HepG2 (cell line): ENCODE data around the gene SLC1A2. TPM values are rescaled to one million over a fixed set of nuclear protein-coding genes. Genes with fewer than 3 reads are reported as not detected.

Experiments
- ATAC-seq: fragments of 200-7000 bp; cut with Tn5 transposase; 3 replicates; pipeline ENCODE4 v1.9.1; 2020; ENCODE audit warnings: mild to moderate bottlenecking, moderate library complexity
- BruUV-seq: library from RNA; stranded (reverse); fragments of 400-500 nt; replicated peaks from 2 replicates; lab custom pipeline; 2021; lab: Mats Ljungman, UMichigan
- CTCF ChIA-PET: fragments of 300-600 bp; formaldehyde crosslinking; extraction: SDS; loops from one replicate; lab custom pipeline; 2021; ENCODE audit warnings: low total read pairs, inconsistent platforms, low intra/inter-chr PET ratio; lab: Yijun Ruan, JAX
- POLR2A ChIA-PET: fragments of 350-600 bp; sonication (Branson Sonifier 250); formaldehyde crosslinking; loops from one replicate; lab custom pipeline; 2020; ENCODE audit warnings: antibody characterized with exemption, inconsistent platforms; lab: Yijun Ruan, JAX
- DNase-seq: peaks from one replicate; pipeline ENCODE4 v3.0.0-alpha.2; 2015; ENCODE audit warnings: low spot score
- FAIRE-seq: peaks from 3 replicates; lab custom pipeline; 2011; peaks lifted over from hg19 to GRCh38; lab: Jason Lieb, UNC
- H2AFZ ChIP-seq: one replicate; pipeline ENCODE4 v1.6.1; 2011; ENCODE audit warnings: low read length, inconsistent platforms
- H3K27ac ChIP-seq: fragments of 300-600 bp; 3 replicates; pipeline ENCODE4 v1.8.0; 2011; ENCODE audit warnings: mixed run types, mild to moderate bottlenecking, mixed read lengths, low read length, inconsistent platforms; ENCODE audit not compliant: insufficient read depth; ENCODE audit errors: extremely low read length
- H3K27me3 ChIP-seq, 2 experiments: fragments of 200-600 bp in 1 of 2; 2 replicates in 1 of 2; 3 replicates in 1 of 2; pipeline versions ENCODE4 v1.6.0 to v1.8.0; 2011; ENCODE audit warnings: low read length in 2 of 2, mild to moderate bottlenecking in 2 of 2, moderate library complexity in 2 of 2, inconsistent platforms in 1 of 2; ENCODE audit not compliant: insufficient read depth in 2 of 2, control insufficient read depth in 1 of 2
- H3K36me3 ChIP-seq, 2 experiments: fragments of 200-600 bp in 1 of 2; replicated peaks in 1 of 2; 2 replicates in 1 of 2; 3 replicates in 1 of 2; pipeline versions ENCODE4 v1.5.1 to v1.8.0; 2011; ENCODE audit warnings: low read length in 2 of 2, inconsistent platforms in 1 of 2; ENCODE audit not compliant: insufficient read depth in 2 of 2, control insufficient read depth in 1 of 2
- H3K4me1 ChIP-seq: 2 replicates; pipeline ENCODE4 v1.5.1; 2012; ENCODE audit warnings: low read length, inconsistent platforms; ENCODE audit not compliant: insufficient read depth
- H3K4me2 ChIP-seq: 2 replicates; pipeline ENCODE4 v1.6.0; 2011; ENCODE audit warnings: low read depth, low read length, inconsistent platforms
- H3K4me3 ChIP-seq, 3 experiments: fragments of 200-600 bp in 1 of 3; sonication (generic), shearing (Covaris generic) in 1 of 3; replicated peaks in 1 of 3; 2 replicates each; pipeline ENCODE4 v1.5.1; 2011 to 2016; ENCODE audit warnings: low read length in 3 of 3, inconsistent platforms in 2 of 3, low read depth in 2 of 3, mild to moderate bottlenecking in 2 of 3, control low read depth in 1 of 3, mixed read lengths in 1 of 3; ENCODE audit not compliant: insufficient read depth in 1 of 3
- H3K79me2 ChIP-seq: one replicate; pipeline ENCODE4 v1.6.1; 2011; ENCODE audit warnings: low read length, inconsistent platforms; ENCODE audit not compliant: insufficient read depth
- H3K9ac ChIP-seq: 2 replicates; pipeline ENCODE4 v1.6.0; 2011; ENCODE audit warnings: mild to moderate bottlenecking, low read depth, low read length, inconsistent platforms; ENCODE audit not compliant: insufficient read depth
- H3K9me3 ChIP-seq: 2 replicates; pipeline ENCODE4 v1.5.1; 2012; ENCODE audit warnings: mild to moderate bottlenecking, low read length
- H4K20me1 ChIP-seq: 2 replicates; pipeline ENCODE4 v1.6.0; 2011; ENCODE audit warnings: inconsistent platforms, mild to moderate bottlenecking, low read length, moderate library complexity; ENCODE audit not compliant: insufficient read depth
- BRF2 ChIP-seq: sonication (generic); formaldehyde crosslinking; IDR thresholded peaks from 2 replicates; pipeline ENCODE4 v1.8.1; 2022; ENCODE audit warnings: mild to moderate bottlenecking, missing genetic modification reagents
- EEA1 ChIP-seq: sonication (generic); formaldehyde crosslinking; IDR thresholded peaks from 2 replicates; pipeline ENCODE4 v1.5.1; 2020; ENCODE audit warnings: mild to moderate bottlenecking, missing genetic modification reagents, borderline replicate concordance
- ELK4 ChIP-seq: sonication (generic); formaldehyde crosslinking; IDR thresholded peaks from 2 replicates; pipeline ENCODE4 v1.9.0; 2021; ENCODE audit warnings: missing genetic modification reagents, borderline replicate concordance
- KLF16 ChIP-seq, 2 experiments: sonication (generic) in 1 of 2; formaldehyde crosslinking in 1 of 2; IDR thresholded peaks; 2 replicates each; pipeline versions ENCODE4 v1.6.1 to v1.8.0; 2016 to 2023; ENCODE audit warnings: missing genetic modification reagents in 2 of 2, missing compliant biosample characterization in 1 of 2
- PAWR ChIP-seq: sonication (generic); formaldehyde crosslinking; IDR thresholded peaks from 2 replicates; pipeline ENCODE4 v1.4.0; 2020; ENCODE audit warnings: missing genetic modification reagents, mild to moderate bottlenecking, borderline replicate concordance
- PCBP1 ChIP-seq: fragments of 200-400 bp; formaldehyde crosslinking; IDR thresholded peaks from 2 replicates; pipeline ENCODE4 v1.6.1; 2017; ENCODE audit warnings: mild to moderate bottlenecking, low read depth, low read length, borderline replicate concordance
- SETDB1 ChIP-seq: sonication (generic); formaldehyde crosslinking; IDR thresholded peaks from 2 replicates; pipeline ENCODE4 v1.5.1; 2020; ENCODE audit warnings: missing genetic modification reagents, mild to moderate bottlenecking, borderline replicate concordance
- SMARCE1 ChIP-seq: fragments of 450-650 bp; IDR thresholded peaks from 2 replicates; pipeline ENCODE4 v1.6.1; 2017; ENCODE audit warnings: borderline replicate concordance
- SOX13 ChIP-seq, 3 experiments: fragments of 450-650 bp in 1 of 3; sonication (generic) in 1 of 3; formaldehyde crosslinking in 1 of 3; IDR thresholded peaks in 2 of 3; conservative IDR thresholded peaks in 1 of 3; 2 replicates each; pipeline versions ENCODE4 v1.5.0 to v1.6.1; 2016 to 2020; ENCODE audit warnings: antibody characterized with exemption in 1 of 3, mild to moderate bottlenecking in 1 of 3, missing compliant biosample characterization in 1 of 3, missing genetic modification reagents in 1 of 3, moderate library complexity in 1 of 3
- TIGD3 ChIP-seq: sonication (generic); formaldehyde crosslinking; IDR thresholded peaks from 2 replicates; pipeline ENCODE4 v1.5.1; 2020; ENCODE audit warnings: mild to moderate bottlenecking, missing genetic modification reagents, borderline replicate concordance
- ZNF143 ChIP-seq: sonication (generic); formaldehyde crosslinking; IDR thresholded peaks from 2 replicates; pipeline ENCODE4 v1.4.0; 2020; ENCODE audit warnings: missing genetic modification reagents
- ZNF431 ChIP-seq: sonication (generic); formaldehyde crosslinking; IDR thresholded peaks from 2 replicates; pipeline ENCODE4 v1.9.0; 2022; ENCODE audit warnings: missing genetic modification reagents, low read depth, mild to moderate bottlenecking, borderline replicate concordance
- WGBS: methylation state at CpG from one replicate; pipeline ENCODE4 v1.1.6; 2017; ENCODE audit warnings: low lambda C conversion rate; 5-methylcytosine and 5-hydroxymethylcytosine counted together
- in situ Hi-C: cut with HindIII; loops from 2 replicates; pipeline ENCODE4 v1.10.0; 2017; ENCODE audit warnings: low pct_unique_long_range_greater_than_20kb; ENCODE audit not compliant: extremely low pct_ligation_motif_present
- intact Hi-C: fragments of 100-400 bp; cut with micrococcal nuclease; formaldehyde crosslinking; loops from one replicate; pipeline ENCODE4 v1.10.0; 2022; ENCODE audit not compliant: unreplicated experiment
- polyA plus RNA-seq, 8 experiments: library from polyadenylated mRNA; depleted of rRNA in 3 of 8; stranded (reverse) in 7 of 8; unstranded in 1 of 8; fragments of >200 nt; fragmentation: Illumina TruSeq in 4 of 8; extraction: Trizol in 4 of 8; gene quantifications; 2 replicates each; pipeline versions ENCODE4 v1.2.1 to v1.2.3, GENCODE V29; 2011 to 2016; ENCODE audit warnings: low read depth in 4 of 8, missing spikeins in 1 of 8, mixed read lengths in 1 of 8; ENCODE audit not compliant: insufficient read depth in 1 of 8
- total RNA-seq, 5 experiments: library from RNA; depleted of rRNA; stranded (reverse); fragments of >200 nt; fragmentation: Illumina TruSeq; extraction: Trizol; gene quantifications; 2 replicates each; pipeline ENCODE4 v1.2.3, GENCODE V29; 2016; ENCODE audit warnings: low read depth in 1 of 5
- TF ChIP-seq, protein P1 (sequence below): sonication (generic); formaldehyde crosslinking; IDR thresholded peaks from 2 replicates; pipeline ENCODE4 v1.8.0; 2022; ENCODE audit warnings: low read depth, missing genetic modification reagents

Gene SLC1A2
- total and polyA plus RNA-seq, 2 of the 13 experiments (the other 11 are each of a cell fraction or from before 2014, with no cell fraction given) = 23.2 to 43.2 TPM

GRCh38 chr11:35207471-35208403, 211.6 kb downstream of the SLC1A2 start:
- H3K9ac ChIP-seq = no peak overlapping the region
- WGBS = 47% methylated on average over 10 of the region's 10 CpGs
- no peaks in the 10 kb centered on the region for H3K79me2 ChIP-seq
- H4K20me1 ChIP-seq = no peaks in the 10 kb centered on the region
- H3K9me3 ChIP-seq = no peaks in the 10 kb centered on the region
- intact Hi-C loops = no loop called here
- ChIA-PET POLR2A (no interaction called here), CTCF (no interaction called here)
- no peak for TF ChIP-seq SOX13 (IDR thresholded peaks at IDR 0.05)
- no peak for TF ChIP-seq SOX13 (CRISPR knock-in tag; conservative IDR thresholded peaks at IDR 0.05 in 1 of 2, IDR thresholded peaks at IDR 0.05 in 1 of 2)
- TF ChIP-seq PCBP1 = no peak
- no peak for TF ChIP-seq TIGD3
- no peak for TF ChIP-seq SETDB1 (CRISPR knock-in tag)
- no peak for TF ChIP-seq ZNF431
- TF ChIP-seq BRF2 (CRISPR knock-in tag) = no peak
- no peak for TF ChIP-seq EEA1 (CRISPR knock-in tag)
- TF ChIP-seq KLF16 (CRISPR knock-in tag; IDR thresholded peaks at IDR 0.05) = no peak
- TF ChIP-seq ELK4 (CRISPR knock-in tag) = no peak
- no peak for TF ChIP-seq PAWR (CRISPR knock-in tag)
- TF ChIP-seq ZNF143 (CRISPR knock-in tag) = no peak
- no peak for TF ChIP-seq SMARCE1
- TF ChIP-seq, protein P1, sequence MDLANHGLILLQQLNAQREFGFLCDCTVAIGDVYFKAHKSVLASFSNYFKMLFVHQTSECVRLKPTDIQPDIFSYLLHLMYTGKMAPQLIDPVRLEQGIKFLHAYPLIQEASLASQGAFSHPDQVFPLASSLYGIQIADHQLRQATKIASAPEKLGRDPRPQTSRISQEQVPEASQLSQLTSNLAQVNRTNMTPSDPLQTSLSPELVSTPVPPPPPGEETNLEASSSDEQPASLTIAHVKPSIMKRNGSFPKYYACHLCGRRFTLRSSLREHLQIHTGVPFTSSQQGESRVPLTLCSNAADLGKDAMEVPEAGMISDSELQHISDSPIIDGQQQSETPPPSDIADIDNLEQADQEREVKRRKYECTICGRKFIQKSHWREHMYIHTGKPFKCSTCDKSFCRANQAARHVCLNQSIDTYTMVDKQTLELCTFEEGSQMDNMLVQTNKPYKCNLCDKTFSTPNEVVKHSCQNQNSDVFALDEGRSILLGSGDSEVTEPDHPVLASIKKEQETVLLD (CRISPR knock-in tag) = no peak
- TF ChIP-seq, all 625 proteins: peak for 0
- BruUV-seq = no TSS peak
- Histone ChIP-seq H2AFZ (no peak overlapping the region), H3K27ac (no peak overlapping the region), H3K4me1 (no peaks in the 10 kb centered on the region), H3K36me3 (no peaks in the 10 kb centered on the region), H3K4me3 (no peak overlapping the region), H3K27me3 (no peaks in the 10 kb centered on the region; a peak in 1 of 5 replicates), H3K4me2 (no peak overlapping the region)
- DNase-seq = no peak
- ATAC-seq = no peak
- in situ Hi-C loops = no loop called here
- FAIRE-seq = no peak
